ENCODE results near the gene SP1.

- TF ChIP-seq CTCF (IDR thresholded peaks at IDR 0.05) (no peak), POLR2A (IDR thresholded peaks at IDR 0.05) (no peak)
These were observed 81.1 kb downstream of the SP1 start for GRCh38 chr12:53461059-53461458.
